ENCODE results near the gene TRPM6. TPM values are rescaled to one million over a fixed set of nuclear protein-coding genes. Genes with fewer than 3 reads are reported as not detected.

The TRPM6 gene
- total RNA-seq, 1 donor from 2014 or later = 2.3 TPM

GRCh38 chr9:74719306-74719705 lies 168.4 kb downstream of the TRPM6 start:
- no peak for DNase-seq

- no peak for DNase-seq
Observed at GRCh38 chr9:74718709-74719108, 169.0 kb downstream of the TRPM6 start.

DNA sequence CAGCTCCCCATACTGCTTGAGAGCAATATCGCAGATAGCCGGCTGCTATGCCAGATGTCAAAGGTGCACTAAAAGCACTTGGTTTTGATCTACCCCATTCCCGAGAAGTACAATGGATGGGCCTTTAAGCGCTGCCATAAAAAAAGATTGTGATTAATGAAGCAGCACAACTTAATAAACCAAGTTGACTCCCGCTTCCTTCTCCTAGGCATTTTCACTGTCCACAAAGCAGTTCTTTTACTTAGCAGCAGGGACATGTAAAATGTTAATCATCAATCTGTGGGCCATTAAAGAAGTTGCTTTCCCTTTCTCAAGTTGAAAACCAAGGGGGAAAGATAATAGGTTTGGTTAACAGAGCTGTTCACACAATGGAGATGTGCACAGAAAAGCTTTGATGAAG lies 176.4 kb downstream of the TRPM6 start:
- no peak for DNase-seq

DNA sequence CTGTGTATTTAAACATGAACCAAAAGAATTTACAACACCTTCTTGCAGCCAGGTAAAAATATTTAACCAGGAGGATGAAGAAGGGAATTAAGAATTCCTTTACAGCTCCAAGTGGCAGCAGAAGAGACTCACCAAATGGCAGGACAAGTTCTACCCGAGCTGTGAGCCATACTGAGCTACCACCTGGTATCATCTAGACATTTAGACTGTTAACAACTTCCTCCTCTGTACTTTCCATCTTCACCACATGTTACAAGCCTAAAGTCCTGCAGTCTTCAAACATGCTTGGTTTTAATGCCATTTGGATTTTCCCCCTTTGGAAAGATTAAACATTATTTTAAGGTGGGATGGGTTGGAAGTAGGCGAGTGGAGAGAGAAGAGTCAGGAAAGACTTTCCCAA lies 190.2 kb downstream of the TRPM6 start:
- no peak for DNase-seq

GRCh38 chr9:74696520-74696919 lies 191.2 kb downstream of the TRPM6 start:
- no peak for DNase-seq

GRCh38 chr9:74691058-74691457 lies 196.7 kb downstream of the TRPM6 start:
- no peak for DNase-seq

DNA sequence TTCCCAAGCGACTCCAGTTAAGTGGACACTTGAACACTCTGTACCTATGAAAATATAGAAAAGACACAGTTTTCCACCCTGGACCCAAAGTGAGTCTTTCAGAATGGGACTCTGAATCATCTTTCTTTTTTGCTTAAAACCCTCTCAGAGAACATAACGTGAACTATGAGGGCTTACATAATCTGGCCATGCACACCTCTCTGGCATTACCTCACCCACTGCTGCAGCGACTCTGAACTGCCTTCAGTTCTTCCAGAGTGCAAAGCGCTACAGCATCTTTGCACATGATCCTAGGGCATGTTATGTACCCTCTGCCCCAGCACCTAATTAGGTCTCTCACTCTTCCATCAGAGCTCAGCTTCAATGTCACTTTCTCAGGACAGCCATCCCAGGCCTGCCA lies 204.4 kb downstream of the TRPM6 start:
- no peak for DNase-seq

- no peak for DNase-seq
Observed at GRCh38 chr9:74681906-74682305, 205.8 kb downstream of the TRPM6 start.

DNA sequence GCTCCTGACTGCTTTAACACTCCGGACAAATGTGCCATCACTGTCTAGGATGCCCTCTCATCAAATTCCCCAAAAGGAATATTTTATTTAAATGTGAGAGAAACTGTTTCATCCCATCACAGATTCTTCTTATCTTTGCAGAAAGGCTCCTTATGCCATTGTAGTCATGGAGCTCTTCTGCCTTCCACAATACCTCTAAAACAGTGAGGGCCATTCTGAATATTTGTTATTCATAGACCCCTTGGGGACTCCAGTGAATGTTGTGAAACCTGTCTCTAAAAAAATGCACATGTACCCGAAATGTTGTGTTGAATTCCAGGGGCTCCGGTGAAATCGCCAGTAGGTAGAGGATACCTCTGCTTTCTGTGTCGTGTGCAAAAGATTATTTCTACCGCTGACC lies 213.6 kb downstream of the TRPM6 start:
- no peak for DNase-seq

Small RNA genes lying within 50 kb of the gene (small RNA-seq; reads per million reads assigned to genes)
- gene RNU6-445P (ENCODE audit: low replicate concordance) = not detected

Other genes starting within 250 kb of the TRPM6 start
- 3.5 TPM for gene C9orf40, start 65.0 kb upstream of the TRPM6 start, total RNA-seq
- 18.1 TPM for gene CARNMT1, start 140.4 kb upstream of the TRPM6 start, total RNA-seq
- 12.7 TPM for gene NMRK1, start 200.2 kb upstream of the TRPM6 start, total RNA-seq
- 40.8 TPM for gene OSTF1, start 200.6 kb upstream of the TRPM6 start, total RNA-seq